ENCODE measurements around the gene SAMD1. TPM values are rescaled to one million over a fixed set of nuclear protein-coding genes. Genes with fewer than 3 reads are reported as not detected.
A peak's percentile ranks its signal among the peaks of the same experiment; 100 is the strongest.

Gene SAMD1
- polyA plus RNA-seq, 3 donors, result 0.78 to 19.4 (median 1.4) TPM

GRCh38 chr19:14063105-14063504, 27.4 kb downstream of the SAMD1 start:
- H3K36me3 ChIP-seq (replicated peaks in 1 of 2; ENCODE audit: control insufficient read depth in 1 of 2, insufficient read depth in 2 of 2, low read length in 2 of 2), result no peaks in the 10 kb centered on the region
- no peaks in the 10 kb centered on the region for H4K20me1 ChIP-seq (ENCODE audit: insufficient read depth, low read length)
- H3K27ac ChIP-seq (ENCODE audit: low read depth in 1 of 2, low read length in 2 of 2), result no peak overlapping the region
- Mint-ChIP-seq H3K36me3 (peaks cover 4% of the 10 kb centered on the region in 2 donors), H3K27ac (peak overlapping the region in 1 of 7 donors; percentile 38), H3K27me3 (ENCODE audit: low read depth in 3 of 3) (peaks cover 25 to 42% (median 39%) of the 10 kb centered on the region in 3 donors), H3K4me1 (peaks cover 13% of the 10 kb centered on the region), H3K9me3 (peaks cover 0 to 12% (median 1%) of the 10 kb centered on the region in 7 donors), H3K4me3 (no peak overlapping the region)
- no peak overlapping the region for H3K4me2 ChIP-seq (replicated peaks; ENCODE audit: extremely low read depth, low read length, poor library complexity, severe bottlenecking)
- H3K4me1 ChIP-seq (ENCODE audit: control insufficient read depth in 1 of 2, insufficient read depth in 2 of 2, low read length in 2 of 2), result peaks cover under 1 to 3% of the 10 kb centered on the region in 2 donors
- no peaks in the 10 kb centered on the region for H3K79me2 ChIP-seq (ENCODE audit: insufficient read depth, low read length)
- TF ChIP-seq, protein P1, sequence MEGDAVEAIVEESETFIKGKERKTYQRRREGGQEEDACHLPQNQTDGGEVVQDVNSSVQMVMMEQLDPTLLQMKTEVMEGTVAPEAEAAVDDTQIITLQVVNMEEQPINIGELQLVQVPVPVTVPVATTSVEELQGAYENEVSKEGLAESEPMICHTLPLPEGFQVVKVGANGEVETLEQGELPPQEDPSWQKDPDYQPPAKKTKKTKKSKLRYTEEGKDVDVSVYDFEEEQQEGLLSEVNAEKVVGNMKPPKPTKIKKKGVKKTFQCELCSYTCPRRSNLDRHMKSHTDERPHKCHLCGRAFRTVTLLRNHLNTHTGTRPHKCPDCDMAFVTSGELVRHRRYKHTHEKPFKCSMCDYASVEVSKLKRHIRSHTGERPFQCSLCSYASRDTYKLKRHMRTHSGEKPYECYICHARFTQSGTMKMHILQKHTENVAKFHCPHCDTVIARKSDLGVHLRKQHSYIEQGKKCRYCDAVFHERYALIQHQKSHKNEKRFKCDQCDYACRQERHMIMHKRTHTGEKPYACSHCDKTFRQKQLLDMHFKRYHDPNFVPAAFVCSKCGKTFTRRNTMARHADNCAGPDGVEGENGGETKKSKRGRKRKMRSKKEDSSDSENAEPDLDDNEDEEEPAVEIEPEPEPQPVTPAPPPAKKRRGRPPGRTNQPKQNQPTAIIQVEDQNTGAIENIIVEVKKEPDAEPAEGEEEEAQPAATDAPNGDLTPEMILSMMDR (IDR thresholded peaks at IDR 0.05), result no peak
- peaks cover 11 to 30% of the 10 kb centered on the region in 2 donors for H3K27me3 ChIP-seq (ENCODE audit: control insufficient read depth in 2 of 2, insufficient read depth in 2 of 2, low read length in 2 of 2)
- DNase-seq, result peak in 1 of 3 donors; percentile 14
- H3K9ac ChIP-seq (ENCODE audit: insufficient read depth, low read length, poor library complexity, severe bottlenecking), result no peak overlapping the region
- no peak overlapping the region for H3K4me3 ChIP-seq (replicated peaks in 1 of 3; ENCODE audit: low read depth in 2 of 3, low read length in 3 of 3)
- no peak overlapping the region for H2AFZ ChIP-seq (ENCODE audit: insufficient read depth, low read depth, low read length, poor library complexity, severe bottlenecking)
- no CpG with 5 or more reads among the region's 7 CpGs for WGBS (ENCODE audit: insufficient coverage)
- H3K9me3 ChIP-seq (replicated peaks in 1 of 2; ENCODE audit: control insufficient read depth in 1 of 2, insufficient read depth in 1 of 2, low read length in 2 of 2), result peaks cover 0 to 3% of the 10 kb centered on the region in 2 donors
- intact Hi-C loops (cut with micrococcal nuclease), result no loop called here

- intact Hi-C loops (cut with micrococcal nuclease), result no loop called here
- H3K27me3 ChIP-seq (ENCODE audit: control insufficient read depth in 2 of 2, insufficient read depth in 2 of 2, low read length in 2 of 2), result peaks cover 16 to 36% of the 10 kb centered on the region in 2 donors
Observed at GRCh38 chr19:14062558-14062855, 28.0 kb downstream of the SAMD1 start.

More at GRCh38 chr19:14062558-14062855, 28.0 kb downstream of the SAMD1 start:
- Mint-ChIP-seq H3K9me3 (peaks cover 0 to 12% (median 1%) of the 10 kb centered on the region in 7 donors), H3K27me3 (ENCODE audit: low read depth in 3 of 3) (peaks cover 31 to 48% (median 45%) of the 10 kb centered on the region in 3 donors), H3K4me1 (peaks cover 18% of the 10 kb centered on the region), H3K27ac (no peak overlapping the region), H3K36me3 (peaks cover 4% of the 10 kb centered on the region in 2 donors), H3K4me3 (no peak overlapping the region)
- Histone ChIP-seq H3K79me2 (ENCODE audit: insufficient read depth, low read length) (no peaks in the 10 kb centered on the region), H3K9me3 (replicated peaks in 1 of 2; ENCODE audit: control insufficient read depth in 1 of 2, insufficient read depth in 1 of 2, low read length in 2 of 2) (peaks cover 0 to 3% of the 10 kb centered on the region in 2 donors), H3K4me2 (replicated peaks; ENCODE audit: extremely low read depth, low read length, poor library complexity, severe bottlenecking) (no peak overlapping the region), H3K9ac (ENCODE audit: insufficient read depth, low read length, poor library complexity, severe bottlenecking) (no peak overlapping the region), H3K4me1 (ENCODE audit: control insufficient read depth in 1 of 2, insufficient read depth in 2 of 2, low read length in 2 of 2) (peaks cover 6 to 9% of the 10 kb centered on the region in 2 donors), H3K27ac (ENCODE audit: low read depth in 1 of 2, low read length in 2 of 2) (no peak overlapping the region), H3K36me3 (replicated peaks in 1 of 2; ENCODE audit: control insufficient read depth in 1 of 2, insufficient read depth in 2 of 2, low read length in 2 of 2) (no peaks in the 10 kb centered on the region), H2AFZ (ENCODE audit: insufficient read depth, low read depth, low read length, poor library complexity, severe bottlenecking) (no peak overlapping the region), H4K20me1 (ENCODE audit: insufficient read depth, low read length) (no peaks in the 10 kb centered on the region), H3K4me3 (replicated peaks in 1 of 3; ENCODE audit: low read depth in 2 of 3, low read length in 3 of 3) (no peak overlapping the region)
- DNase-seq, result no peak
- TF ChIP-seq, protein P1 (IDR thresholded peaks at IDR 0.05), result no peak
- 93% methylated on average over 5 of the region's 5 CpGs for whole genome bisulfite sequencing (ENCODE audit: insufficient coverage)
